GM23338 (cell line): ENCODE data around the gene MYCBPAP. TPM values are rescaled to one million over a fixed set of nuclear protein-coding genes. Genes with fewer than 3 reads are reported as not detected.

Experiments used
- ATAC-seq: fragments of 200-7000 bp; cut with Tn5 transposase; 3 replicates; pipeline ENCODE4 v1.9.1; 2020
- DNase-seq: peaks from one replicate; pipeline ENCODE4 v3.0.0-alpha.2; 2015; ENCODE audit warnings: low spot score
- H2AFZ ChIP-seq: fragments of 200-600 bp; sonication (generic); 2 replicates; pipeline ENCODE4 v1.8.0; 2016; ENCODE audit warnings: antibody characterized with exemption, mild to moderate bottlenecking, moderate library complexity
- H3F3A ChIP-seq: fragments of 200-600 bp; sonication (generic); replicated peaks from 2 replicates; pipeline ENCODE4 v1.8.0; 2017; ENCODE audit warnings: antibody characterized with exemption, mixed run types, low read depth
- H3K27ac ChIP-seq: fragments of 200-600 bp; sonication (generic); 2 replicates; pipeline ENCODE4 v1.6.1; 2016; ENCODE audit warnings: low read depth
- H3K27me3 ChIP-seq: fragments of 200-600 bp; sonication (generic); 2 replicates; pipeline ENCODE4 v1.8.0; 2016; ENCODE audit warnings: mild to moderate bottlenecking, mixed run types, moderate library complexity; ENCODE audit not compliant: insufficient read depth
- H3K36me3 ChIP-seq: fragments of 200-600 bp; sonication (generic); 2 replicates; pipeline ENCODE4 v1.8.0; 2016; ENCODE audit warnings: mild to moderate bottlenecking; ENCODE audit not compliant: insufficient read depth
- H3K4me1 ChIP-seq: fragments of 200-600 bp; sonication (generic); 2 replicates; pipeline ENCODE4 v1.8.0; 2016; ENCODE audit warnings: mild to moderate bottlenecking, moderate library complexity; ENCODE audit not compliant: insufficient read depth
- H3K4me2 ChIP-seq: fragments of 200-600 bp; sonication (generic); 2 replicates; pipeline ENCODE4 v1.7.1; 2017; ENCODE audit warnings: mixed run types
- H3K4me3 ChIP-seq: fragments of 200-600 bp; sonication (generic); 2 replicates; pipeline ENCODE4 v1.6.1; 2016; ENCODE audit warnings: mixed run types
- H3K79me2 ChIP-seq: fragments of 200-600 bp; sonication (generic); replicated peaks from 2 replicates; pipeline ENCODE4 v1.8.0; 2017; ENCODE audit warnings: mild to moderate bottlenecking; ENCODE audit not compliant: insufficient read depth
- H3K9me2 ChIP-seq: fragments of 200-600 bp; sonication (generic); 2 replicates; pipeline ENCODE4 v1.8.0; 2017; ENCODE audit not compliant: insufficient read depth
- H4K20me1 ChIP-seq: fragments of 200-600 bp; sonication (generic); replicated peaks from 2 replicates; pipeline ENCODE4 v1.8.0; 2017; ENCODE audit warnings: mild to moderate bottlenecking; ENCODE audit not compliant: insufficient read depth
- H3K27ac Mint-ChIP-seq: 2 replicates; pipeline ENCODE4 v1.8.0; 2020; ENCODE audit warnings: inconsistent platforms, mild to moderate bottlenecking, moderate library complexity, mixed read lengths
- H3K27me3 Mint-ChIP-seq: 3 replicates; pipeline ENCODE4 v1.8.0; 2022; ENCODE audit warnings: low read depth, mild to moderate bottlenecking, moderate library complexity, mixed read lengths, inconsistent platforms; ENCODE audit not compliant: insufficient read depth, poor library complexity
- H3K36me3 Mint-ChIP-seq: 3 replicates; pipeline ENCODE4 v1.8.0; 2021; ENCODE audit warnings: low read depth, mild to moderate bottlenecking, inconsistent platforms, moderate library complexity, mixed read lengths
- H3K4me1 Mint-ChIP-seq: 3 replicates; pipeline ENCODE4 v1.8.0; 2020; ENCODE audit warnings: mild to moderate bottlenecking, inconsistent platforms, mixed read lengths
- H3K4me3 Mint-ChIP-seq: 3 replicates; pipeline ENCODE4 v1.8.0; 2021; ENCODE audit warnings: moderate library complexity, mild to moderate bottlenecking, inconsistent platforms, mixed read lengths
- H3K9me3 Mint-ChIP-seq: 3 replicates; pipeline ENCODE4 v1.8.0; 2020; ENCODE audit warnings: moderate library complexity, mild to moderate bottlenecking, inconsistent platforms, mixed read lengths
- CREB1 ChIP-seq: fragments of 250-450 bp; sonication (Bioruptor Pico); IDR thresholded peaks from 2 replicates; pipeline ENCODE4 v1.5.0; 2020; ENCODE audit warnings: low read depth, mild to moderate bottlenecking, moderate library complexity
- EZH2phosphoT487 ChIP-seq: fragments of 200-600 bp; sonication (generic); IDR thresholded peaks from one replicate; pipeline ENCODE4 v1.8.1; 2018; ENCODE audit warnings: antibody characterized with exemption; ENCODE audit not compliant: unreplicated experiment
- JUNB ChIP-seq: IDR thresholded peaks from one replicate; pipeline ENCODE4 v1.6.1; 2016; ENCODE audit warnings: antibody characterized with exemption; ENCODE audit not compliant: unreplicated experiment
- ZNF114 ChIP-seq: fragments of 250-450 bp; sonication (Bioruptor Pico); IDR thresholded peaks from 2 replicates; pipeline ENCODE4 v1.5.0; 2020; ENCODE audit warnings: mild to moderate bottlenecking, moderate library complexity
- ZNF462 ChIP-seq: fragments of 250-450 bp; sonication (Bioruptor Pico); IDR thresholded peaks from 2 replicates; pipeline ENCODE4 v1.5.0; 2020; ENCODE audit warnings: mild to moderate bottlenecking, moderate library complexity
- polyA plus RNA-seq: library from polyadenylated mRNA; unstranded; fragments of >200 nt; fragmentation: Nextera tagmentation; extraction: Ambion mirVana; gene quantifications from 2 replicates; pipeline ENCODE4 v1.2.1, GENCODE V29; 2016
- total RNA-seq: library from RNA; depleted of rRNA; stranded (reverse); fragments of >200 nt; shearing (Covaris generic); gene quantifications from 2 replicates; pipeline ENCODE4 v1.2.3, GENCODE V29; 2014

The MYCBPAP gene
- total and polyA plus RNA-seq, 2 experiments from 2014 or later, result 0.63 to 1.7 TPM

GRCh38 chr17:50498021-50498874, 10.0 kb upstream of the MYCBPAP start (continued):
- TF ChIP-seq ZNF462 (CRISPR knock-in tag) (no peak), EZH2phosphoT487 (no peak), CREB1 (CRISPR knock-in tag) (no peak)

GRCh38 chr17:50499270-50499669, 9.0 kb upstream of the MYCBPAP start:
- no peaks in the 10 kb centered on the region for H3K36me3 ChIP-seq
- no peak overlapping the region for H3K27ac ChIP-seq
- H3K9me2 ChIP-seq, result no peaks in the 10 kb centered on the region
- H3K4me2 ChIP-seq, result no peak overlapping the region
- H3K4me3 ChIP-seq, result no peak overlapping the region
- Mint-ChIP-seq H3K27ac (no peak overlapping the region), H3K4me3 (no peak overlapping the region), H3K4me1 (peaks cover 11% of the 10 kb centered on the region), H3K27me3 (peaks cover 15% of the 10 kb centered on the region), H3K9me3 (no peaks in the 10 kb centered on the region), H3K36me3 (no peaks in the 10 kb centered on the region)
- TF ChIP-seq ZNF462 (CRISPR knock-in tag) (no peak), ZNF114 (no peak), JUNB (no peak)
- no peak for DNase-seq
- no peaks in the 10 kb centered on the region for H4K20me1 ChIP-seq
- peaks cover 8% of the 10 kb centered on the region; the same call in 1 of the 2 replicates for H3K4me1 ChIP-seq
- no peaks in the 10 kb centered on the region for H3K79me2 ChIP-seq
- no peak for ATAC-seq
- H3F3A ChIP-seq, result no peaks in the 10 kb centered on the region
- H2AFZ ChIP-seq, result no peak overlapping the region
- H3K27me3 ChIP-seq, result no peaks in the 10 kb centered on the region
